Measurements from ENCODE around the gene MRPL36.

- TF ChIP-seq CTCF (conservative IDR thresholded peaks at IDR 0.05), result no peak
- no peak for TF ChIP-seq ZFX (IDR thresholded peaks at IDR 0.05)
Observed at GRCh38 chr5:1827025-1827885, 27.6 kb upstream of the MRPL36 start.

Measured in C4-2B (cell line).